HG02943 (cell line): ENCODE results near the gene ATRNL1.

ENCODE experiments used
- ATAC-seq: cut with Tn5 transposase; IDR thresholded peaks from one replicate; pipeline ENCODE4 v1.9.1; 2021; ENCODE audit warnings: mild to moderate bottlenecking, low read depth, moderate library complexity; ENCODE audit not compliant: unreplicated experiment

Gene ATRNL1

GRCh38 chr10:115093286-115093775 is at the start of gene ATRNL1:
Gene ATRNL1 (plus strand): TSS chr10:115093365. CDS start chr10:115093751, 386 bp downstream.
- ATAC-seq: peak; percentile 56

GRCh38 chr10:115043719-115044118 is 49.4 kb upstream of the ATRNL1 start:
- no peak for ATAC-seq

- no peak for ATAC-seq
Observed at GRCh38 chr10:115044891-115045290, 48.3 kb upstream of the ATRNL1 start.

GRCh38 chr10:115045499-115045898 is 47.7 kb upstream of the ATRNL1 start:
- ATAC-seq: no peak

- ATAC-seq: no peak
Observed at GRCh38 chr10:115046686-115047236, 46.4 kb upstream of the ATRNL1 start.

GRCh38 chr10:115047705-115048104 is 45.5 kb upstream of the ATRNL1 start:
- no peak for ATAC-seq

- ATAC-seq: no peak
Observed at GRCh38 chr10:115049318-115049717, 43.8 kb upstream of the ATRNL1 start.

- ATAC-seq: no peak
Observed at GRCh38 chr10:115049960-115050359, 43.2 kb upstream of the ATRNL1 start.

GRCh38 chr10:115050375-115051010 is 42.7 kb upstream of the ATRNL1 start:
- no peak for ATAC-seq

GRCh38 chr10:115051216-115051615 is 41.9 kb upstream of the ATRNL1 start:
- no peak for ATAC-seq

- no peak for ATAC-seq
Observed at GRCh38 chr10:115052226-115052625, 40.9 kb upstream of the ATRNL1 start.

- no peak for ATAC-seq
Observed at GRCh38 chr10:115052728-115053127, 40.4 kb upstream of the ATRNL1 start.

- ATAC-seq: no peak
Observed at GRCh38 chr10:115056186-115056585, 37.0 kb upstream of the ATRNL1 start.

GRCh38 chr10:115059301-115059898 is 33.8 kb upstream of the ATRNL1 start:
- ATAC-seq: no peak

- ATAC-seq: no peak
Observed at GRCh38 chr10:115063701-115064658, 29.2 kb upstream of the ATRNL1 start.

GRCh38 chr10:115065801-115066200 is 27.4 kb upstream of the ATRNL1 start:
- no peak for ATAC-seq

- no peak for ATAC-seq
Observed at GRCh38 chr10:115066528-115066927, 26.6 kb upstream of the ATRNL1 start.

GRCh38 chr10:115073796-115074195 is 19.4 kb upstream of the ATRNL1 start:
- ATAC-seq: no peak

GRCh38 chr10:115082506-115082905 is 10.7 kb upstream of the ATRNL1 start:
- ATAC-seq: no peak

GRCh38 chr10:115084277-115084850 is 8.8 kb upstream of the ATRNL1 start:
- no peak for ATAC-seq
